Memory B cell (primary cell): ENCODE data around the gene MCOLN1.

Experiments used
- ATAC-seq: fragments of 150-1000 bp; cut with Tn5 transposase; 2 replicates; pipeline ENCODE4 v1.10.0; 2021; ENCODE audit warnings: low read depth, mild to moderate bottlenecking, moderate library complexity
- DNase-seq, 2 donors: peaks; one replicate each; pipeline ENCODE4 v3.0.0; 2022; ENCODE audit warnings: low spot score in 2 of 2
- H3K27ac Mint-ChIP-seq: one replicate; pipeline ENCODE4 v1.8.0; 2022; ENCODE audit warnings: mild to moderate bottlenecking, moderate library complexity, mixed read lengths
- H3K27me3 Mint-ChIP-seq: one replicate; pipeline ENCODE4 v1.8.0; 2022; ENCODE audit warnings: mixed read lengths
- H3K36me3 Mint-ChIP-seq: one replicate; pipeline ENCODE4 v1.8.0; 2022; ENCODE audit warnings: mild to moderate bottlenecking, mixed read lengths
- H3K4me1 Mint-ChIP-seq: one replicate; pipeline ENCODE4 v1.8.0; 2022; ENCODE audit warnings: mixed read lengths
- H3K4me3 Mint-ChIP-seq: one replicate; pipeline ENCODE4 v1.8.0; 2022; ENCODE audit warnings: mild to moderate bottlenecking, moderate library complexity, mixed read lengths
- H3K9me3 Mint-ChIP-seq: one replicate; pipeline ENCODE4 v1.8.0; 2022; ENCODE audit warnings: mixed read lengths

The MCOLN1 gene

DNA sequence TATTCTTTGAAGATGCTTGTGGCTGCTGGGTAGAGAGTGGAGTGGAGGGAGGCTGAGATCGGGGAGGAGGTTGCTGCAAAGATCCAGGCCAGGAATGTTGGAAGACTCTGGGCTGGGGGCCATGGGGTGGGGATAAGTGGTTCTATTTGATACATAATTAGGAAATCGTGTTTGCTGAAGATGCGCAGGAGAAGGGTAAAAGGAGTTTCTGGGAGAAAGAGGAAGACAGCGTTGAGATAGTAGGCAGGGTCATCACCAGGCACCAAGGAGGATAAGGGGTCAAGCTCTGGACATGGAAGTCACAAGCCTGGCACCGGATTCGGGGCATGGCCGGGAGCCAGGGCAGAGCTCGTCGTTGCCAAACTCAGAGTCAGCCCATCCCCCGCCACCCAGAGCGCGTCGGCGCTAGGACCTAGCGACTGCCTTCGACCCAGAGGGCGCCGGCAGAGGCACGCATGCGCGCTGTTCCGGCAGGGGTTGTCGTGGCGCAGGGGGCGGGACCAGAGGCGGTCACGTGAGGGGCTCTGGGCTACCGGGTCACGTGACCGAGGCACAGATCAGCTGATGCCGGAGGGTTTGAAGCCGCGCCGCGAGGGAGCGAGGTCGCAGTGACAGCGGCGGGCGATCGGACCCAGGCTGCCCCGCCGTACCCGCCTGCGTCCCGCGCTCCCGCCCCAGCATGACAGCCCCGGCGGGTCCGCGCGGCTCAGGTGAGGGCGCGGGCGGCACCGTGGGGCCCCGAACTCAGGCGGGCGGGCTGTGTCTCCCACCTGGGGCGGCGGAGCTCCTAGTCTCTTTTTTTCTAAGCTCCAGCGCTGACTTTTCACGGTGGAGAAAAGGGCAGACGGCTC lies at the start of gene MCOLN1:
Gene MCOLN1 (plus strand): TSS at position 553 of the 851 bp plus-strand sequence. CDS start 127 bp downstream, at position 680.
- peaks cover 18% of the 10 kb centered on the region for H3K4me1 Mint-ChIP-seq
- H3K27ac Mint-ChIP-seq, result peak within 1 kb of the TSS; percentile 74
- H3K27me3 Mint-ChIP-seq, result no peaks in the 10 kb centered on the region
- H3K4me3 Mint-ChIP-seq, result peak within 1 kb of the TSS; percentile 87
- H3K9me3 Mint-ChIP-seq, result no peaks in the 10 kb centered on the region
- DNase-seq, result peak; percentile 98 to 99
- peaks cover 7% of the 10 kb centered on the region for H3K36me3 Mint-ChIP-seq
- peak; percentile 90 for ATAC-seq

DNA sequence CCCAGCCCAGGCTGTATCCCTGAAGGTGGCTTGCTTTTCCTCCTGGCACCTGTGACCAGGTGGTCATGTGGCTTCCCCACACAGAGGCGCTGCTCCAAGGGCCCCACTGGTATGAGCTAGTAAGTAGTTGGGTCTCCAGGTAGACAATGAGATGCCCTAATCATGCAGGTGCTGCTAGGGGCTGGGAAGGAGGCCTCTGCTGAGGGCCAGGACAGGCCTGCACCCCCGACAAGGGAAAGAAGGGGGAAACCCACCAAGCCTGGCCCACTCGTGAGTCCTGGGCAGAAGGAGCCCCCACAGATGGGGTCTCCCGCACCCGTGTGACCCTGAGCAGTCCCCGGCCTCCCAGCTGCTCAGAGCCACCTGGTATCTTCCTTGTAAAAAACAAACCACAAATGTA lies 46.8 kb upstream of the MCOLN1 start:
- DNase-seq, result no peak
- peaks cover 9% of the 10 kb centered on the region for H3K36me3 Mint-ChIP-seq
- no peak overlapping the region for H3K4me3 Mint-ChIP-seq
- ATAC-seq, result no peak
- H3K4me1 Mint-ChIP-seq, result peaks cover 14% of the 10 kb centered on the region
- H3K27me3 Mint-ChIP-seq, result no peaks in the 10 kb centered on the region
- H3K27ac Mint-ChIP-seq, result peak overlapping the region; percentile 20
- no peaks in the 10 kb centered on the region for H3K9me3 Mint-ChIP-seq

DNA sequence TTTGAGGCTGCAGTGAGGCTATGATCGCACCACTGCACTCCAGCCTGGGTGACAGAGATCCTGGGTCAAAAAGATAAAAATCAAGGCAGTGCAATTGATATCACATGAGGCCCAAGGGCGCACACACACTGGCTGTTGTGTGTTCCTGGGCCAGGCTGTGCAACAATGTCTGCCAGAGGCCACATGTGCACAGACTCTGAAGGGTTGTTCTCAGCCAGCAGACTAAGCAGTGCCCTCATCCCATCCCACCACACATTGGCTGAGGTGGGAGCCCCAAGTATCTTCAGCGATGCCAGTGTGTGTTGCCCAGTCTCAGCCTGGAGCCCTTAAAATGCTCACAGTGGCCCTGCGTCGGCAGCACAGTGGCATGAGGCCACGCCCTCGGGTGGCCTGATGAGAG lies 46.2 kb upstream of the MCOLN1 start:
- Mint-ChIP-seq H3K9me3 (no peaks in the 10 kb centered on the region), H3K4me3 (no peak overlapping the region), H3K27ac (peak overlapping the region; percentile 20), H3K4me1 (peaks cover 14% of the 10 kb centered on the region), H3K27me3 (no peaks in the 10 kb centered on the region), H3K36me3 (peaks cover 9% of the 10 kb centered on the region)
- DNase-seq (no peak), ATAC-seq (no peak)

DNA sequence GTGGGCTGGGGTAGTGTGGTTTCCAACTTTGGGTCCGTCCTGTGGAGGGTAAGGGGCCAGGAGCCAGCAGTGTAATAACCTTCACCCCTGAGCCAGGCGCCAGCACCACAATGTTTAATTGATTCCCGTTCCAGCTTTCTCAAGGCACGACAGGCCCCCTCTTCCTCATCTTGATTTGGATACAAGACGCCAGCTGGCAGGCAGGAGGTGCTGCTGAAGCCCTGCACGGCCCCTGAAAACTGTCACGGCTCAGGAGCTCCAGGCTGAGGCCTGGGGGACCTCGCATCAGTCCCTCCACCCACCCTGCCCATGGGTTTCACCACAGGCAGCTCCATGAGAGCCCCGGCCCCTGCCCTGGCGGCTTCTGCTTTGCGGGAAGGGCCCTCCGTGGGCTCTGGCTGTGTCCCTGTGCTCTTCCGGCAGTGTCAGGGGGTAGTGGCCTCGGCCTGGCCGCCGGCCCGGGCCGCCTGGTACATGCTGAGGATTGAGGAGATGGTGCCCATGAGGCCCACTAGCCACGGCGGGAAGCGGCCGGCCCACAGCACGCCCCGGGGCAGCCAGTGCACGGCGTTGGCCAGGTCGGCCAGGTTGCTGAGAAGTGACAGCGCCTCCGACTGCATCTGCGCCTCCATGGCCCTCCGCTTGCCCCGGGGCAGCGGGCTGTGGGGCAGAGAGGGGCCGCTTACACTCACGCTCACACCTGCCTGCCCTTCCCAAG lies 45.5 kb upstream of the MCOLN1 start:
- Mint-ChIP-seq H3K9me3 (no peaks in the 10 kb centered on the region), H3K27ac (peak overlapping the region; percentile 20), H3K4me3 (no peak overlapping the region), H3K27me3 (no peaks in the 10 kb centered on the region), H3K4me1 (peaks cover 11% of the 10 kb centered on the region), H3K36me3 (peaks cover 7% of the 10 kb centered on the region)
- DNase-seq (no peak), ATAC-seq (no peak)

DNA sequence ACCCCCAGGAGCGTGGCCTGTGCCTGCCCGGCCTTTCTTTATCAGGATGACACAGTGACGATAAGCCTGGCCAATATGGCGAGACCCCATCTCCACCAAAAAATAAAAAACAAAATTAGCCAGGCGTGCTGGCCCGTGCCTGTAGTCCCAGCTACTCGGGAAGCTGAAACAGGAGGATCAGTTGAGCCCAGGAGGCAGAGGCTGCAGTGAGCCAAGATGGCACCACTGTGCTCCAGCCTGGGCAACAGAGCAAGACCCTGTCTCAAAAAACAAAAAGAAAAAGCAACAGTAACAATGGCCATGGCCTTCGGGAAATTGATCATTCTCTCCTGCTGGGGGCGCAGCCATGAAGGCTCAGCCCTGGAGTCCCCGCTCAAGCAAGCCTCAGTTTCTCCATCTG lies 44.7 kb upstream of the MCOLN1 start:
- Mint-ChIP-seq H3K4me1 (peaks cover 11% of the 10 kb centered on the region), H3K4me3 (no peak overlapping the region), H3K27me3 (no peaks in the 10 kb centered on the region), H3K9me3 (no peaks in the 10 kb centered on the region), H3K36me3 (peaks cover 3% of the 10 kb centered on the region), H3K27ac (no peak overlapping the region)
- DNase-seq, result no peak
- ATAC-seq, result no peak

DNA sequence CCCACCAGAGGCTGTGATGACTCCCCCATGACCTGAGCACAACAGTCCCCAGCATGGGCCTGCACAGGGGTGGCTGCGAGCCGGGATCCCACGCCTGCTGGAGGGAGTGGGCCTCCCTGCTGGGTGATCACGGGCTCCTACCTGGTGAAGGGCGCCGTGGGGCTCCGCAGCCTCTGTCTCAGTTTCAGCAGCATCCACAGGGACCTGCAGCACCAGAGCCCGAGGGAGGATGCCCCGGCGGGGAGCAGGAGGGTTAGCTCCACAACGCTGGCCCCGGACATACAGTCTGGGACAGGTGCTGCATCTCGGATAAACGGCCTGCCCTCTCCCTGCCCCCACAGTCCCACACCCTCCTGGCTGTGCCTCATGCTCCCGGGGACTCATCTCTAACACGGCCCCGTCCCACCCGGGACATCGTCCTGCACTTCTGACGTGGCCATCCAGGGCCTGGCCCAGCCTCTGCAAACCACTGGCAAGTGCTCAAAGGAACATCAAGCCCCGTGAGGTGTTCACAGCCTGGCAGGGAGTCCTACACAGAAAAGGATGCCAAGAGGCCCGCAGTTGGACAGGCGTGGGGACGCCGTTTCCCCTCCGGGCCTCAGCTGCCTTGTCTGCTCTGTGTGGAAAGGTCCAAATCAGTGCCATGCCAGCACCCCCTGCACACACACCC lies 44.1 kb upstream of the MCOLN1 start:
- DNase-seq (no peak), ATAC-seq (no peak)
- peaks cover 10% of the 10 kb centered on the region for H3K4me1 Mint-ChIP-seq
- no peaks in the 10 kb centered on the region for H3K9me3 Mint-ChIP-seq
- H3K27ac Mint-ChIP-seq, result no peak overlapping the region
- no peaks in the 10 kb centered on the region for H3K36me3 Mint-ChIP-seq
- H3K4me3 Mint-ChIP-seq, result no peak overlapping the region
- H3K27me3 Mint-ChIP-seq, result no peaks in the 10 kb centered on the region

DNA sequence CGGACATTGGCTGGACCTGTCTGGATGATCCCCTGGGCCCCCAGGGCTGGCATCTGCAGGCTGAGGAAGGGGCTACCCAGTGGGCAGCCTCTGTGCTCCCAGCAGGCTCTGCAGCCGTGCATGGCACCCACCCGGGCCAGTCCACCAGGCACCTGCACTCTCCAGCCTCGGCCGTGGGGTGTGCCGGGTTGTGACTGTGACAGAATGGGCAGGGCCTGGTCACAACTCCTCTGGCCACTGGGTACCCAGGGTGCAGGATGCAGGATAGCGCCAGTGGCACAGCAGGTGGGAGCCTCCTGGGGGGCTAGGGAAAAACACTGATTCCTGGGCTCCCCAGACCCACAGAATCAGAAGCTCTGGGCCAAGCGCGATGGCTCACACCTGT lies 43.6 kb upstream of the MCOLN1 start:
- peaks cover 9% of the 10 kb centered on the region for H3K4me1 Mint-ChIP-seq
- H3K4me3 Mint-ChIP-seq, result no peak overlapping the region
- H3K36me3 Mint-ChIP-seq, result no peaks in the 10 kb centered on the region
- H3K27ac Mint-ChIP-seq, result no peak overlapping the region
- no peaks in the 10 kb centered on the region for H3K9me3 Mint-ChIP-seq
- no peaks in the 10 kb centered on the region for H3K27me3 Mint-ChIP-seq
- ATAC-seq (no peak), DNase-seq (no peak)

DNA sequence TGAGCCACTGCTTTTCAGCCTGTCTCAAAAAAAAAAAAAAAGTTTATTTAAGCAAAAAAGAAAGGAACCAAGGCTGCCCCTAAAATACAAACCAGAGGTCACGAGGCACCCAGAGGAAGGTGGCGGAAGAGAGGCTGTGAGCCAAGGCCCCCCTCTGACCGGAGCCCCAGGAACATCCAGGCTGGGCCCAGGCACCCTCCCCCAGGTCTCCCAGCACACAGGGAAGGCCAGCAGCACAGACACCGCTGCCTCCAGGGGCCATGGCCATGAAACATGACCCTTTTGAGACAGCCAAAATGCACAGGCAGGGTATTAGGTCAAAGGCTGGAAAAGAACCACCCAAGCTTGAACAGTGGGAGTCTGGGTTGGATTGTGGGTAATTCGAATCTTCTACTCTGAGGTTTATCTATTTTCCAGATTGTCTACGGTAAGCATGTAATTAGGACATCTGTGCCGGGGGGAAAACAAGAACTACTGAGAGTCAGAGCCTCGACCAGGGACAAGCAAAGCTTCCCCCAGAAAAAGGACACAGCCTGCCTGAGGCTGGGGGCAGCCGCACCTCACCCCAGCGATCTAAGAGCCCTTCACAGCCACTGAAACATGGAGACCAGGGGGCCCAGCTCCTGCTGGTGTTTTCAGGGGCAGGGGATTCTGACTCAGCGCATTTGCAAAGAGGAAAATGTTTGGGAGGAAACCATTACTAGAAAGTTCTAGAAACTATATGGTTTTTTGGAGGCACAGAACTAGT lies 42.0 kb upstream of the MCOLN1 start:
- Mint-ChIP-seq H3K27me3 (no peaks in the 10 kb centered on the region), H3K9me3 (no peaks in the 10 kb centered on the region), H3K4me1 (peaks cover 9% of the 10 kb centered on the region), H3K4me3 (no peak overlapping the region), H3K27ac (no peak overlapping the region), H3K36me3 (no peaks in the 10 kb centered on the region)
- DNase-seq (no peak), ATAC-seq (no peak)

DNA sequence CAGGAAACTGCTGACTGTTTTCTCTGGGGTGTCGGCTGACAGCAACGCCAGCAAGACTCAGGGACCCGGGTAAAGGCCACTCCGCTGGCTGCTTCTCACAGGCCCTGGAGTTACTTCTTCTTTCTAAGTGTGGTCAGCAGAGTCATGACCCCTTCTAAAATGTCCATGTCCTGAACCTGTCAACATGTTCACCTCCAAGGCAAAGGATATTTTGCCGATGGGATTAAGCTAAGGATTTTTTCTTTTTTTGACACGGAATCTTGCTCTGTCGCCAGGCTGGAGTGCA lies 41.5 kb upstream of the MCOLN1 start:
- H3K4me3 Mint-ChIP-seq, result no peak overlapping the region
- H3K4me1 Mint-ChIP-seq, result peaks cover 9% of the 10 kb centered on the region
- DNase-seq (no peak), ATAC-seq (no peak)
- H3K27me3 Mint-ChIP-seq, result no peaks in the 10 kb centered on the region
- H3K36me3 Mint-ChIP-seq, result no peaks in the 10 kb centered on the region
- no peaks in the 10 kb centered on the region for H3K9me3 Mint-ChIP-seq
- H3K27ac Mint-ChIP-seq, result no peak overlapping the region

DNA sequence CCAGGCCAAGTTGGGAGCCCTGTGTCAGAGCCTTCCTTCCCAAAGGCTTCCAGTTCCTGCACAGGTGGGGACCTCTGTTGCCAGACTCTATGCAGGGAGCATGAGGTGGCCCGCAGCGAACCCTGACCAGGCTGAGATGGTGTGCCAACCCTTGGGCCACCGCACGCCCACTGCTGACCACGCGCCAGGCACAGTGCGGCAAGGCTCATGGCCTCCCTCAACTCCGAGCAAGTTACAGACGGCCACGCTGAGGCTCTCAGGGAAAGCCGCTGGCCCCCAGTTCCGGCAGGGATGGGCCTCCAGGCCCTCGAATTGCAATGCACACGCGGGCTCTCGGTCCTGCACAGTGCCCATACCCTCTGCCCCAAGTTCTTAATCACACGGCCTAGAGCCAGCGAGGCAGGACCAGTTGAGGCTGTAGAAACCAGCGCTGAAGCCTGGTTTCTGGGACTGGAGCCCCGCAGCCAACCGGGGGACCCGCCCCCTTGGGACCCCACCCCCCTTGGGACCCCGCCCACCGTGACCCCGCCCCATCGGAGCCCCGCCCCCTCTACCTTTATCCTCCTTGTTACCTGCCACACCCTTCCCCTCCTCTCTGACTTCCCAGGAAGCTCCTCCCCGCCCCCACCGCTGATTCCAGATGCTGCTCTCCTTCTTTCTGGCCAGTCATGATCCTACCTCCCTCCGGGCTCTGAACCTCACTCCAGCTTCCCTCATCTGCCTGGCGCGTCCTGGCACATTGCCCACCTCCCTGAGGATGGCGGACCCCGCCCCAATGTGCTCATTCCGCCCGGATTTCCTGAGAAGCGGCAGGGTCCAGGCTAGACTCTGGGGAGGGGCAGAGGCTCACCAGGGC lies 39.6 kb upstream of the MCOLN1 start:
- ATAC-seq, result peak; percentile 28
- no peak for DNase-seq

DNA sequence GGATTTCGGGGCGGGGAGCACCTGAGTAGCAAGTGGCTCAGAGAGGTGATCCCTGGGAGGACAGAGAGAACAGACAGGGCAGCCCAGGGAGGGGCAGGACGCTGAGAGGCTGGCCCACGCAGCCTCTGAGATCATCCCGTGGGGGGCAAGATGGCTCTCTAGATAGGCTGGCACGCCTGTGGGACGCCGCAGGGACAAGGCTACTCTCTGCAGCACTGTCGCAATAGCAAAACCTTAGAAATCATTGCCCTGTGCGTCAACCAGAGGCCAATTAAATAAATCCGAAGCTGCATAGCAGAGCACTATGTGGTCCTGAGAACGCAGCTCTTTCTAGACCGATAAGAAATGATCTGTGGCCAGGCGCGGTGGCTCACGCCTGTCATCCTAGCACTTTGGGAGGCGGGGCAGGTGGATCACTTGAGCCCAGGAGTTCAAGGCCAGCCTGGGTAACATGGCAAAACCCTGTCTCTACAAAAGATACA lies 38.7 kb upstream of the MCOLN1 start:
- H3K27me3 Mint-ChIP-seq, result no peaks in the 10 kb centered on the region
- H3K4me3 Mint-ChIP-seq, result no peak overlapping the region
- H3K4me1 Mint-ChIP-seq, result peaks cover 7% of the 10 kb centered on the region
- no peaks in the 10 kb centered on the region for H3K36me3 Mint-ChIP-seq
- no peak for ATAC-seq
- no peak for DNase-seq
- H3K27ac Mint-ChIP-seq, result peak overlapping the region; percentile 46
- H3K9me3 Mint-ChIP-seq, result no peaks in the 10 kb centered on the region

More for the DNA sequence above, 39.6 kb upstream of the MCOLN1 start:
- Mint-ChIP-seq H3K36me3 (no peaks in the 10 kb centered on the region), H3K4me3 (no peak overlapping the region), H3K9me3 (no peaks in the 10 kb centered on the region), H3K27ac (no peak overlapping the region), H3K4me1 (peaks cover 7% of the 10 kb centered on the region), H3K27me3 (no peaks in the 10 kb centered on the region)

DNA sequence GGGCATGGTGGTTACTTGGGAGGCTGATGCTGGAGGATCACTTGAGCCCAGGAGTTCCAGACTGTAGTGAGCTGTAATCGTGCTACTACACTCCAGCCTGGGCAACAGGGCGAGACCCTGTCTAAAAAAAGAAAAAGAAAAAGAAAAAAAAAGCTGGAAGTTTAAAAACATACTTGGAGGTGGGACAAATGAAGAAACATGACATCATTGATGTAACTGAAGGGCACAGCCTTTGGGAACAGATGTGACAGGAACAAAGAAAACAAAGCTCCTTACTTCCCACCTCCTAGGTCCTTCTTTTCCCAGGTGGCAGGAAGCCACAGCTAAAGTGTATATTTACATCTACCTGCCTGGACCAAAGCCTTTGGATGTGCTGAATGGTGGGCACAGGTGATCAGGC lies 35.5 kb upstream of the MCOLN1 start:
- H3K36me3 Mint-ChIP-seq, result no peaks in the 10 kb centered on the region
- DNase-seq (no peak), ATAC-seq (no peak)
- no peak overlapping the region for H3K27ac Mint-ChIP-seq
- no peak overlapping the region for H3K4me3 Mint-ChIP-seq
- no peaks in the 10 kb centered on the region for H3K27me3 Mint-ChIP-seq
- no peaks in the 10 kb centered on the region for H3K9me3 Mint-ChIP-seq
- peaks cover 7% of the 10 kb centered on the region for H3K4me1 Mint-ChIP-seq

DNA sequence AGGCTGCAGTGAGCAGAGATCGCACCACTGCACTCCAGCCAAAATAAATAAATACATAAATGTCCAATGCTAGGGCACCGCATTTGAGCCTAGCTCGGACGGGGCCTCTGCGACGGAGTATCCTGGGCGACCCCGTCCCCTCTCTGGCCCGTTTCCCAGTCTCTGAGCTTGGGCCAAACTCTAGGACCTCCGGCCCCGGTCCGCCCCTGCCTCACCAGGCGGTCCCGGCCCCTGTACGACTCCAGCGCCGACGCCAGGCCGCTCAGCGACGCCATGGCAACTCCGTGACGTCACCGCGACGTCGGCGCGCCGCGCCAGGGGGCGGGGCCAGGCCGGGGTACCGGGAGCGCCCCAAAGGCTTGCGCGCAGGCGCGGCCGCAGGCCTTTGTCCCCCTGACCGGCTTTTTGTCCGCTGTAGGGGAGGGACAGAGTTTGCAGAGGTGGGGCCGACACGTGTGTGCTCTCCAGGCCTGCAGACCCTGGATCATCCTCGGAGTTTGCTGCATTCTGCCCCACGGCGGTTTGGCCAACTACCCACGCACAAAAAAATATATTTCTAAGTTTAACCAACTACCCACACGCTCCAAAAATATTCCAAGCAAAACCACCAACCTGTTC lies 33.6 kb upstream of the MCOLN1 start, which contains the start of gene PEX11G:
Gene PEX11G (minus strand): TSS at position 300 of the 618 bp plus-strand sequence. CDS start 25 bp downstream, at position 275.
- no peaks in the 10 kb centered on the region for H3K9me3 Mint-ChIP-seq
- ATAC-seq, result peak; percentile 97
- H3K4me1 Mint-ChIP-seq, result no peaks in the 10 kb centered on the region
- H3K27ac Mint-ChIP-seq, result peak within 1 kb of the TSS; percentile 85
- peaks cover 2% of the 10 kb centered on the region for H3K27me3 Mint-ChIP-seq
- peak; percentile 87 to 96 for DNase-seq
- no peaks in the 10 kb centered on the region for H3K36me3 Mint-ChIP-seq
- H3K4me3 Mint-ChIP-seq, result peak within 1 kb of the TSS; percentile 82
